ENCODE measurements around the gene CUL4A.
"Not testable (repeated sequence)": the region's sequence is repeated elsewhere in the genome, so short reads cannot be mapped to it uniquely, and the experiment has no call there.

DNA sequence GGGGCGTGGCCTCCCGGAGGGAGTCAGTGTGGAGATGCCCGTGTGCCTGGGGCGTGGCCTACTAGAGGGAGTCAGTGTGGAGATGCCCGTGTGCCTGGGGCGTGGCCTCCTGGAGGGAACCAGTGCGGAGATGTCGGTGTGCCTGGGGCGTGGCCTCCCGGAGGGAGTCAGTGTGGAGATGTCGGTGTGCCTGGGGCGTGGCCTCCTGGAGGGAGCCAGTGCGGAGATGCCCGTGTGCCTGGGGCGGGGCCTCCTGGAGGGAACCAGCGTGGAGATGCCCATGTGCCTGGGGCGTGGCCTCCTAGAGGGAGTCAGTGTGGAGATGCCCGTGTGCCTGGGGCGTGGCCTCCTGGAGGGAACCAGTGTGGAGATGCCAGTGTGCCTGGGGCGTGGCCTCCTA, 104.7 kb downstream of the CUL4A start:
- TF ChIP-seq, protein P1, sequence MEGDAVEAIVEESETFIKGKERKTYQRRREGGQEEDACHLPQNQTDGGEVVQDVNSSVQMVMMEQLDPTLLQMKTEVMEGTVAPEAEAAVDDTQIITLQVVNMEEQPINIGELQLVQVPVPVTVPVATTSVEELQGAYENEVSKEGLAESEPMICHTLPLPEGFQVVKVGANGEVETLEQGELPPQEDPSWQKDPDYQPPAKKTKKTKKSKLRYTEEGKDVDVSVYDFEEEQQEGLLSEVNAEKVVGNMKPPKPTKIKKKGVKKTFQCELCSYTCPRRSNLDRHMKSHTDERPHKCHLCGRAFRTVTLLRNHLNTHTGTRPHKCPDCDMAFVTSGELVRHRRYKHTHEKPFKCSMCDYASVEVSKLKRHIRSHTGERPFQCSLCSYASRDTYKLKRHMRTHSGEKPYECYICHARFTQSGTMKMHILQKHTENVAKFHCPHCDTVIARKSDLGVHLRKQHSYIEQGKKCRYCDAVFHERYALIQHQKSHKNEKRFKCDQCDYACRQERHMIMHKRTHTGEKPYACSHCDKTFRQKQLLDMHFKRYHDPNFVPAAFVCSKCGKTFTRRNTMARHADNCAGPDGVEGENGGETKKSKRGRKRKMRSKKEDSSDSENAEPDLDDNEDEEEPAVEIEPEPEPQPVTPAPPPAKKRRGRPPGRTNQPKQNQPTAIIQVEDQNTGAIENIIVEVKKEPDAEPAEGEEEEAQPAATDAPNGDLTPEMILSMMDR (IDR thresholded peaks at IDR 0.05) = not testable (repeated sequence)
- not testable (repeated sequence) for TF ChIP-seq SIN3A (IDR thresholded peaks at IDR 0.05; ENCODE audit: borderline replicate concordance, low read depth, low read length); NFIC (IDR thresholded peaks at IDR 0.05; ENCODE audit: borderline replicate concordance); EZH2phosphoT487 (IDR thresholded peaks at IDR 0.05; ENCODE audit: borderline replicate concordance, low read depth)
- TF ChIP-seq, protein P2, sequence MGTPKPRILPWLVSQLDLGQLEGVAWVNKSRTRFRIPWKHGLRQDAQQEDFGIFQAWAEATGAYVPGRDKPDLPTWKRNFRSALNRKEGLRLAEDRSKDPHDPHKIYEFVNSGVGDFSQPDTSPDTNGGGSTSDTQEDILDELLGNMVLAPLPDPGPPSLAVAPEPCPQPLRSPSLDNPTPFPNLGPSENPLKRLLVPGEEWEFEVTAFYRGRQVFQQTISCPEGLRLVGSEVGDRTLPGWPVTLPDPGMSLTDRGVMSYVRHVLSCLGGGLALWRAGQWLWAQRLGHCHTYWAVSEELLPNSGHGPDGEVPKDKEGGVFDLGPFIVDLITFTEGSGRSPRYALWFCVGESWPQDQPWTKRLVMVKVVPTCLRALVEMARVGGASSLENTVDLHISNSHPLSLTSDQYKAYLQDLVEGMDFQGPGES (IDR thresholded peaks at IDR 0.05; ENCODE audit: low read depth, low read length) = not testable (repeated sequence)
